PFSK-1 (cell line): ENCODE measurements around the gene WDR33.

Source experiments
- POLR2AphosphoS5 ChIP-seq: IDR thresholded peaks from 2 replicates; pipeline ENCODE4 v1.6.1; 2012; ENCODE audit warnings: low read depth, mild to moderate bottlenecking, control low read depth, low read length, moderate library complexity
- REST ChIP-seq, 2 experiments: IDR thresholded peaks; 2 replicates each; pipeline versions ENCODE4 v1.6.1 to v1.8.0; 2011 to 2012; ENCODE audit warnings: low read depth in 2 of 2, low read length in 2 of 2, control low read depth in 1 of 2, inconsistent platforms in 1 of 2, mild to moderate bottlenecking in 1 of 2, moderate library complexity in 1 of 2; ENCODE audit not compliant: insufficient read depth in 1 of 2
- SIN3A ChIP-seq: IDR thresholded peaks from 2 replicates; pipeline ENCODE4 v1.6.1; 2012; ENCODE audit warnings: mild to moderate bottlenecking, low read length, moderate library complexity, borderline replicate concordance; ENCODE audit not compliant: insufficient read depth
- TAF1 ChIP-seq: IDR thresholded peaks from 2 replicates; pipeline ENCODE4 v1.6.1; 2012; ENCODE audit warnings: low read length, control low read depth, borderline replicate concordance; ENCODE audit not compliant: insufficient read depth

- TF ChIP-seq SIN3A (no peak), POLR2AphosphoS5 (no peak), REST (IDR thresholded peaks at IDR 0.05; ENCODE audit: insufficient read depth in 1 of 2, low read depth in 2 of 2, low read length in 2 of 2) (no peak), TAF1 (no peak)
Observed at GRCh38 chr2:127694986-127695385, 116.0 kb downstream of the WDR33 start.
